MM.1S (cell line): ENCODE results near the gene SYNPO2.

Experiments used
- CTCF ChIP-seq: fragments of 300-600 bp; sonication (generic); IDR thresholded peaks from 2 replicates; pipeline ENCODE4 v1.5.1; 2016; ENCODE audit warnings: antibody characterized with exemption, low read length, mixed read lengths
- EZH2 ChIP-seq: fragments of 300-600 bp; sonication (generic); optimal IDR thresholded peaks from 2 replicates; pipeline ENCODE3; 2017; ENCODE audit warnings: low read depth, mild to moderate bottlenecking, antibody characterized with exemption, low read length, mixed read lengths

- TF ChIP-seq EZH2: no peak
- no peak for TF ChIP-seq CTCF
These were observed 35.2 kb downstream of the SYNPO2 start for GRCh38 chr4:118923891-118924290.
